ENCODE results near the gene SMARCE1. TPM values are rescaled to one million over a fixed set of nuclear protein-coding genes. Genes with fewer than 3 reads are reported as not detected.
"Not testable (repeated sequence)": the region's sequence is repeated elsewhere in the genome, so short reads cannot be mapped to it uniquely, and the experiment has no call there.

The SMARCE1 gene
- total RNA-seq, 1 experiment from 2014 or later: 90.4 TPM

- DNase-seq (ENCODE audit: low read depth): no peak
Measured at GRCh38 chr17:40611840-40612474, 35.7 kb downstream of the SMARCE1 start.

- no peak for DNase-seq (ENCODE audit: low read depth)
Measured at GRCh38 chr17:40610359-40610758, 37.3 kb downstream of the SMARCE1 start.

DNA sequence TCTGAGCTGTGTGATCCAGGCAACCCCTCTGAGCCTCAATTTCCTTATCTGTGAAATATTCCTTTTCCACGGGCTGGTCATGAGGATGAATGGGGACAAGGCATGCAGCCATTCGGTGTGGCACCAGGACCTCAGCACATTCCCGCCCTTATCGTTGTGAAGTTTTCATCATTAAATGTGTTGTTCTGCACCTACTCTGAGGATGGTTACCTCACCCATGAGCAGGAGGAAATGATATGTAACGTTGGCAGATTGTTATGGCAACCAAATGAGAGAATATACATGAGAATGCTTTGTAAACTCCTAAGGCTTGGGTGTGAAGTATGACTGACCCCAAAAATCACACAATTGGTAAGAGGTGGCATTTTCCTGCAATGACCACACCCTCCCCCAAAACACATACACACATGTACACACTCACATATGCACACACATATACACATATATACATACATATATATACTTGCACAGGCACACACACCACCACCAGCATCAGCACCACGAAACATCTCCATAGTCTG is 39.5 kb downstream of the SMARCE1 start:
- DNase-seq (ENCODE audit: low read depth): no peak

- no peak for DNase-seq (ENCODE audit: low read depth)
Measured at GRCh38 chr17:40607641-40608040, 40.0 kb downstream of the SMARCE1 start.

GRCh38 chr17:40606548-40607353 is 40.9 kb downstream of the SMARCE1 start:
- no peak for DNase-seq (ENCODE audit: low read depth)

DNA sequence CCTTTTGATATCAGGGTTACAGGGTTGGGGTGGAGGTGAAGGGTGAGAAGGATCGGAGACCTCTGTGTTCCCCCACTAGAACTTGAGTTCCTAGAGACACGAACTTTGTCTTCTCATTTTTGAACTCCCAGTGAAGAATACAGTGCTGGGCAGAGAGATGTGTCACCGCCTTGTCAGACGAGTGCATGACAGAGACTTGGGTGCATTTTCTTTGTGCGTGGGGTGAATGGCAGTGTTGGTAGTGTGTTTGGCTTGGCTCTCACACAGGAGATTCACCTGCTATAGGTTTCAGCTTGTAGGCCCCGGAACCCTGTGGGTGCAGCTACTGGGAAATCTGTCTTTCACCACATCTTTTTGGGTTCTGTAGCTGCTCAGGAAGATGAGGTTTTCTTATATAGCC is 42.3 kb downstream of the SMARCE1 start:
- DNase-seq (ENCODE audit: low read depth): no peak

GRCh38 chr17:40604327-40605080 is 43.1 kb downstream of the SMARCE1 start:
- no peak for DNase-seq (ENCODE audit: low read depth)

GRCh38 chr17:40602445-40603443 is 44.9 kb downstream of the SMARCE1 start:
- no peak for DNase-seq (ENCODE audit: low read depth)

DNA sequence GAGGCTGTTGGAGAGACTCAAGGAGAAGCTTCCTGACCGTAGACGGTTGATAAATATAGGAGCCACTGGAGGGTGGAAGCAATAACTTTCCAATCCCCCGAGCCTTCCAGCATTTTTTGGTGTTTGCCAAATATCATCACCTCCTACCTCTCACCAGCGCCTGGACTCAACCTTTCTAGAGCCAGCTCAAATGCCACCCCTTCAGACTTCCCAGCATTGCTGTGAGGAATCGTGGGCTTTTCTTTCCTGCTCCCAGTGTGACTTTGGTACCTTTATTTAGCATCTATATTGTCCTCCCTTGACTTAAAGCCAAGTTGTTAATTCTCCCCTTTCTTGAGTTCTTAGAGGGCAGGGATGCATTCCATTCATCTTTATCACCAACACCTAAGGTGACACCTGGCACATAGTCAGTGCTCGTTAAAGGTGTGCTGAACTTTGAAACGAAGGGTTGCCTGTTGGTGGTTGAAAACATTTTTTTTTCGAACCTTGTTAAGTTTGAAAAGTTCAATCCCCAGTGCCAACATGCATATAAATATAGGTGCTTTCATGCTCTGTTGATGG is 47.1 kb downstream of the SMARCE1 start:
- no peak for DNase-seq (ENCODE audit: low read depth)

- no peak for DNase-seq (ENCODE audit: low read depth)
Measured at GRCh38 chr17:40599468-40599763, 48.2 kb downstream of the SMARCE1 start.

DNA sequence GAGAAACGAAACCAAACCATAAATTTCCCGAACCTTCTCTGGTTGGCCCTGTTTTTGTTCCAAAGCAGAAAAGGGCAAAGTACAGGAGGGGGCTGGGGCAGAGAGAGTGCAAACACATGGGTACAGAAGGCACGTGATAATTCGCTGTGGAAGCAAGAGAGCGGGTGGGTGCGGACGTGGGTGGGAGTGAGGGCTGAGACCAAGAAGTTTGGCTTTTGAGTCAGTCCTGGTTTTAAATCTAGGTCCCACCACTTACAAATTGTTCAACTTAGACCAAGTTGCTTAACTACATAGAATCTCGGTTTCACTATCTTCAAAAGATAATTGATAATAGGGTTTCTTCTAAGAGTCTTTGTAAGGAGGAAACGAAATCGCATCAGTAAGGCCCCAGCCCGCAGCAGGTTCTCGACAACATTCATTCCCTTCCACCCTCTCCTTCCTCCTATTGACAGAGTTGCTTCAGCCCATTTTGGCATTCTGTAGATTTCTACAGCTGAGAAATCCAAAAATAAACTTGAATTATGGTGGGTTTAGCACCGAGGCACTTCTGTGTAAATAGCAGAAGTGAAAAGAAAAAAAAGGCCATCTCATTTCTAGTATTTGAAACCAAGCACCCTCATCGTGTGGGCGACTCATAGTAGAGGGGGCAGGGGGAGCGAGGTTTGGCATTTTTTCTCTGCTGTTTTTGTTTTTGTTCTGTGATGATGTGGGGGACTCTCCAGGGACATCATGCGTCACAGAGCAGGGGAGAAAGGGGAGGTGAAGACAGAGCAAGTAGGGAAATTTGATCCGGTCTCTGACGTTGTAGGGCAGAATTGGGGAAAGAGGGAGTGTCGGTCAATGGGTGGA is 48.8 kb downstream of the SMARCE1 start:
- no peak for DNase-seq (ENCODE audit: low read depth)

DNA sequence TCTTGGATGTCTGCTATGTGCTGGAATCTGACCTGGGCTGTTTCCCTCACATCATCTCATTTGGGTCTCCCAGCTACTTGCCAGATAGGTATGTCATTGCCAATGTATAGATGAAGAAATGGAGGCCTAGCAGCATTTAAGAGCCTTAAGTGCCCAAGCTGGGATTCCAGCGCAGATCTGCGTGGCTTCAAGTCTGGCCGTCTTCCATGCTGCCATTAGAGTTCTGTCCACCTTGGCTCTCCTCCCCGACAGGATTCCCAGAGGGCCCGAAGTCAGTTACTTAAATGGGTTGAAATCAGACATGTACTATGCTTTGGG is 49.4 kb downstream of the SMARCE1 start:
- no peak for DNase-seq (ENCODE audit: low read depth)

DNA sequence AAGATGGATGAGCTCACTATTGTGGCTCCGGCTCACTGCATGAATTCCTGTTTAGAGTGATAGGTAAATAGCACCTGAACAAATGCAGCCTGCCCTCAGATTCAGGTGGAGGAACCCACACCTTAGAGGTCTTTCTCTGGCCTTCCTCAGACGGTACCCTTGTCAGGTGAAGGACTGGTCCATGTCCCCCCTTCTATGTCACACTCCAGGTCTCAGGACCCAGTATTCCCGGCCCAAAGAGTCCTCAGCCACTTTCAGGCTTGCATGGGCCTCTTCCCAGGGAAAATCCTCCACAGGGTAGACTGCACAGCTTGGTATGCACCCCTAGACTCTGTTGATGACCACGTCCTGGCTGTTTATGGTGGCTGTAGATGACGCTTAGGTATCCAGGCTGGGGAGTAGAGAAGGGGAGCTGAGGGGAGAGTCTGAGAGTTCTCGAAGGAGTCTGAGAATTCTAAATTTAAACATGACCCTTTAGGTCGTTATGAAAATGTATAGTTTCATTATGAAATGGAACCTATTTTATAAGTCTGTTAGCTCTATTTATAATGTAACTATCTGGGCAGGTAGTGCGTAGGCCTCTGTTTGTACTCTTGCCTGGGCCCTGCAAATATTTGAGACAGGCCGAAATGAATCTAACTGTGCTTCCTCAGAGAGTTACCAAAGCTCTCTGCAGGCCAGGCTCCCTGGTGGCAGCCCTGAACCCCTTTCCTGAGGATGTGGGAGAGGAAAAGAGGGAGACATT is 49.9 kb downstream of the SMARCE1 start:
- no peak for DNase-seq (ENCODE audit: low read depth)

- DNase-seq (ENCODE audit: low read depth): no peak
Measured at GRCh38 chr17:40597156-40597555, 50.5 kb downstream of the SMARCE1 start.

DNA sequence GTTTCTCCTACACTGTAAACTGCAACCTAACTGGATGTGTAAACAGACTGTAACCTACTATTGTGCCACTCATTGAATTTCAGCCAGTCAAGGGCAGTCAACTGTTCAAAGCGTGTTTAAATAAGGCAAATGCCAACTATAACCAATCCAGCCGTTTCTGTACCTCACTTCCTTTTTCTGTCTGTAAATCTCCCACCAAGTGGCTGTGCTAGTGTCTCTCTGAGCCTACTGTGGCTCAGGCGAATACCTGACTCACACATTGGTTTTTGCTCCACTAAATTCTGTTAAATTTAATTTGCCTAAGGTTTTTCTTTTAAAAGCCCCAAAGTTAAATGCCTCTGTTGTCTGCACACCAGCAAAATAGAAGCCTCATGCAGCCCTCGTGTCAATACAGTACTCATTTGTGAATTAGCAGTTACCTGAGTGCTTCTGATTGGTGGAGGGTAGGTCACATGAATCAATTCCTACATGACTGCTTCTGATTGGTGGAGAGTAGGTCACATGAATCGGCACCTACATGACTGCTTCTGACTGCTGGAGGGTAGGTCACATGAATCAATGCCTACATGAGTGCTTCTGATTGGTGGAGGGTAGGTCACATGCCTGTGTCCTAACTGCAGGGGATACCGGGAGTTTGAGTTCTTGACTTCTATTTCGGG is 51.2 kb downstream of the SMARCE1 start:
- peak; percentile 75 for DNase-seq (ENCODE audit: low read depth)

- no peak for DNase-seq (ENCODE audit: low read depth)
Measured at GRCh38 chr17:40590742-40591141, 56.9 kb downstream of the SMARCE1 start.

- no peak for DNase-seq (ENCODE audit: low read depth)
Measured at GRCh38 chr17:40588552-40588951, 59.1 kb downstream of the SMARCE1 start.

DNA sequence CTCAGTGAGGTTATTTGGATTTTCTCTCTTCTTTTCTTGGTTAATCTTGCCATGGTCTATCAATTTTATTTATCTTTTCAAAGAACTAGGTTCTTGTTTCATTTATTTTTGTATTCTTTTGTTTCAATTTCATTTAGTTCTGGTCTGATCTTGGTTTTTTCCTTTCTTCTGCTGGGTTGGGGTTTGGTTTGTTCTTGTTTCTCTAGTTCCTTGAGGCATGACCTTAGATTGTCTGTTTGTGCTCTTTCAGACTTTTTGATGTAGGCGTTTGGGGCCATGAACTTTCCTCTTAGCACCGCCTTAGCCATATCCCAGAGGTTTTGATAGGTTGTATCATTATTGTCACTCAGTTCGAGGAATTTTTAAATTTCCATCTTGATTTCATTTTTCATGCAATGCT is 61.4 kb downstream of the SMARCE1 start:
- not testable (repeated sequence) for DNase-seq (ENCODE audit: low read depth)

- DNase-seq (ENCODE audit: low read depth): not testable (repeated sequence)
Measured at GRCh38 chr17:40584950-40585349, 62.7 kb downstream of the SMARCE1 start.

Measured in RPMI7951 (cell line).